Kidney (tissue), 14 donors: Measurements from ENCODE around the gene UQCRHL. TPM values are rescaled to one million over a fixed set of nuclear protein-coding genes. Genes with fewer than 3 reads are reported as not detected.

Source experiments
- DNase-seq, 5 donors: peaks; one replicate each; pipeline ENCODE4 v3.0.0-alpha.2; 2013 to 2020
- FAIRE-seq: peaks from 2 replicates; lab custom pipeline; 2012; peaks lifted over from hg19 to GRCh38; lab: Jason Lieb, UNC
- H3K27ac ChIP-seq, 2 donors: one replicate each; pipeline ENCODE4 v1.7.0; 2013; ENCODE audit warnings: low read depth in 2 of 2, low read length in 2 of 2, inconsistent platforms in 1 of 2
- H3K27me3 ChIP-seq: one replicate; pipeline ENCODE4 v1.7.1; 2013; ENCODE audit warnings: low read length, inconsistent platforms; ENCODE audit not compliant: control insufficient read depth, insufficient read depth
- H3K36me3 ChIP-seq, 3 donors: one replicate each; pipeline versions ENCODE4 v1.7.0 to v1.7.1; 2013; ENCODE audit warnings: low read length in 3 of 3, control low read depth in 1 of 3, inconsistent platforms in 1 of 3; ENCODE audit not compliant: insufficient read depth in 3 of 3, control insufficient read depth in 2 of 3
- H3K4me1 ChIP-seq, 3 donors: one replicate each; pipeline versions ENCODE4 v1.7.0 to v1.7.1; 2013; ENCODE audit warnings: low read length in 3 of 3, inconsistent platforms in 1 of 3, low read depth in 1 of 3; ENCODE audit not compliant: control insufficient read depth in 2 of 3, insufficient read depth in 2 of 3
- H3K4me3 ChIP-seq, 3 donors: one replicate each; pipeline versions ENCODE4 v1.7.0 to v1.8.1; 2013; ENCODE audit warnings: low read length in 3 of 3, control low read depth in 1 of 3, inconsistent platforms in 1 of 3
- H3K9ac ChIP-seq, 3 donors: one replicate each; pipeline versions ENCODE4 v1.7.0 to v1.7.1; 2013; ENCODE audit warnings: low read length in 3 of 3, control low read depth in 1 of 3, inconsistent platforms in 1 of 3
- H3K9me3 ChIP-seq, 3 donors: one replicate each; pipeline versions ENCODE4 v1.7.0 to v1.7.1; 2013; ENCODE audit warnings: low read length in 3 of 3, control low read depth in 1 of 3, inconsistent platforms in 1 of 3; ENCODE audit not compliant: control insufficient read depth in 2 of 3, insufficient read depth in 1 of 3
- intact Hi-C: fragments of 100-400 bp; cut with DNase I; formaldehyde crosslinking; loops from one replicate; pipeline ENCODE4 v1.11.1; 2022
- polyA plus RNA-seq: library from polyadenylated mRNA; stranded (reverse); fragments of 350-450 nt; fragmentation: Illumina TruSeq; extraction: RNeasy Lipid Tissue Mini Kit (QIAGEN cat#74804); gene quantifications from one replicate; pipeline ENCODE4 v1.2.3, GENCODE V29; 2014; ENCODE audit warnings: low read depth, low replicate concordance; ENCODE audit not compliant: insufficient read depth
- total RNA-seq: library from RNA; stranded (reverse); fragmentation: NEBNext Ultra II Directional; extraction: Animal tissue kit (Norgen Biotek cat#: 25700); gene quantifications from one replicate; pipeline ENCODE4 v1.2.1, GENCODE V29; 2021
- TF ChIP-seq, protein P1 (sequence below): IDR thresholded peaks from 3 replicates; pipeline ENCODE4 v1.5.1; 2012; ENCODE audit warnings: mild to moderate bottlenecking, moderate library complexity, borderline replicate concordance; ENCODE audit not compliant: insufficient read depth; ENCODE audit errors: extremely low read depth
- donor health status: control.
- donor health status: control.
- donor health status: control.
- donor health status: control.
- donor health status: control.
- donor health status: DM: yes; HTN: yes; CAD: no.
- donor health status: Normal renal cell carcinoma (clear cell type).

UQCRHL gene
- total and polyA plus RNA-seq, 2 donors from 2014 or later: 0.91 to 11.8 TPM

DNA sequence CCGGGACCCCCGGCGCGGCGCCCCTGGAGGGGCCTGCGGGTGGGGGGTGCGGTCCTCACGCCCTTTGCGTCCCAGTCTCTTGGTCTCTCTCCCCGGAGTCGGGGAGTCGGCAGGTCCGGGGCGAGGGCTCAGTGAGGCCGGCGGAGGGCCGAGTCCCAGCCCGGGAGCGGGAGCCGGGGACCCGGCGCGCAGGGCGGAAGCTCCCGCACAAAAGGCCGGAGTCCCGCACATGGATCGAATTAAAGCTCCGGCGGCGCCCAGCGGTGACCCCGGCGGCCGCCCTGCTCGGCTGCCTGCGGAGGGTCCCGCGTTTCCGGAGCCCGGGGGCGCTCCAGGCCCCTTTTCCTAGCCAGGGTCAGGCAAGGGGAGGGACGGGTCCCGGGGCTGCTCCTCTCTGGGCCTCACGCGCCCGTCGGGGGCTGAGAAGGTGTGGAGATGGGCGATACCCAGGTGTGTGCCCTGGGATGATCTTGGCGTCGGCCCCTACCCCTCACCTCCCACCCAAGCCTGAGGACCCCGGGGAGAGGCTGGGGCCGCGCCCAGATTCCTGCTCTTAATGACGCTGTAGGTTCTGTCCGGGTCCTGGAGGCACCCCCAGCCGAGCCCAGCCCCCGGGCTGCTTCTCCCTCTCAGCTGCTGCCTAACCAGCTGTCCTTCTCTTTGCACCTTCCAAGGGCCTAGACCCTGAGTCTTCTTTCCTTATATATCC lies 48.3 kb downstream of the UQCRHL start:
- peak overlapping the region in 2 of 3 donors; percentile 40 to 55 for H3K9ac ChIP-seq
- peak overlapping the region; percentile 57 to 72 for H3K27ac ChIP-seq
- H3K27me3 ChIP-seq: no peaks in the 10 kb centered on the region
- peaks cover 0 to 6% (median 0%) of the 10 kb centered on the region in 3 donors for H3K4me1 ChIP-seq
- H3K36me3 ChIP-seq: no peaks in the 10 kb centered on the region
- TF ChIP-seq, protein P1, sequence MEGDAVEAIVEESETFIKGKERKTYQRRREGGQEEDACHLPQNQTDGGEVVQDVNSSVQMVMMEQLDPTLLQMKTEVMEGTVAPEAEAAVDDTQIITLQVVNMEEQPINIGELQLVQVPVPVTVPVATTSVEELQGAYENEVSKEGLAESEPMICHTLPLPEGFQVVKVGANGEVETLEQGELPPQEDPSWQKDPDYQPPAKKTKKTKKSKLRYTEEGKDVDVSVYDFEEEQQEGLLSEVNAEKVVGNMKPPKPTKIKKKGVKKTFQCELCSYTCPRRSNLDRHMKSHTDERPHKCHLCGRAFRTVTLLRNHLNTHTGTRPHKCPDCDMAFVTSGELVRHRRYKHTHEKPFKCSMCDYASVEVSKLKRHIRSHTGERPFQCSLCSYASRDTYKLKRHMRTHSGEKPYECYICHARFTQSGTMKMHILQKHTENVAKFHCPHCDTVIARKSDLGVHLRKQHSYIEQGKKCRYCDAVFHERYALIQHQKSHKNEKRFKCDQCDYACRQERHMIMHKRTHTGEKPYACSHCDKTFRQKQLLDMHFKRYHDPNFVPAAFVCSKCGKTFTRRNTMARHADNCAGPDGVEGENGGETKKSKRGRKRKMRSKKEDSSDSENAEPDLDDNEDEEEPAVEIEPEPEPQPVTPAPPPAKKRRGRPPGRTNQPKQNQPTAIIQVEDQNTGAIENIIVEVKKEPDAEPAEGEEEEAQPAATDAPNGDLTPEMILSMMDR: no peak
- peak overlapping the region; percentile 21 to 43 (median 29) for H3K4me3 ChIP-seq
- H3K9me3 ChIP-seq: no peaks in the 10 kb centered on the region
- DNase-seq (peak in 3 of 5 donors; percentile 29 to 66 (median 62)), FAIRE-seq (no peak)
- intact Hi-C loops: no loop called here

DNA sequence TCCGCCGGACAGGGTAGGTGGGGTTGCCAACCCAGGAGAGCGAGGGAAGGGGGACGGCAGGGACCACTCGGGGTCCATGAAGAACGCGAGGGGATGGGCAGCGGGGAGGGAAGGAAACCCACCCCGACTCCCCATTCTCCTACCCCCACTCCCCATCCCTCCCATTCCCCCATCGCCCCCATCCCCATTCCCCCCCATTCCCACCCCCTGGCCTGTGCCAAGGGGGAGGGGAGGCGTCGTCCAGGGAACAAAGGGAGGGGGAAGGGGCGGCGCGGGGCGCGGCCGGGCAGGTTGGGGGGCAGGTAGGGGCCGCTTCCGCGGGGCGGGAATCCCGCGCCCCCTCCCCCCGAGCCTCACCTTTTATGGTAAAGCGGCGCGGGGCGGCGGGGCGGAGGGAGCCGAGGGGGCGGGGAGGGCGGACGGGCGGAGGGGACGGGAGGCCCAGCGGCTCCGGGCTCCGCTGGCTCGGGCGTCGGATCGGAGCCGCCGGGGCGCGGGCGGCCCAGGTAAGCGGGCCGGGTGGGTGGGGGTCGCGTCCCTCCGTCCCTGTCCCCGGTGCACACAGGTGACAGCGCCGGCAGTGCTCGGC lies 49.0 kb downstream of the UQCRHL start, which contains the start of gene FBLIM1:
TSS of gene FBLIM1 (plus strand) at position 453 of the 589 bp plus-strand sequence. CDS start 6,189 bp downstream, outside the sequence.
- Histone ChIP-seq H3K27me3 (no peaks in the 10 kb centered on the region), H3K9me3 (no peaks in the 10 kb centered on the region), H3K4me3 (peak within 1 kb of the TSS; percentile 29 to 62 (median 43)), H3K27ac (peak within 1 kb of the TSS; percentile 57 to 72), H3K9ac (peak within 1 kb of the TSS; percentile 48 to 55 (median 55)), H3K36me3 (no peaks in the 10 kb centered on the region), H3K4me1 (peaks cover 0 to 3% (median 0%) of the 10 kb centered on the region in 3 donors)
- DNase-seq: peak in 4 of 5 donors; percentile 54 to 86 (median 72)
- TF ChIP-seq, protein P1: no peak
- intact Hi-C loops: no loop called here
- no peak for FAIRE-seq

DNA sequence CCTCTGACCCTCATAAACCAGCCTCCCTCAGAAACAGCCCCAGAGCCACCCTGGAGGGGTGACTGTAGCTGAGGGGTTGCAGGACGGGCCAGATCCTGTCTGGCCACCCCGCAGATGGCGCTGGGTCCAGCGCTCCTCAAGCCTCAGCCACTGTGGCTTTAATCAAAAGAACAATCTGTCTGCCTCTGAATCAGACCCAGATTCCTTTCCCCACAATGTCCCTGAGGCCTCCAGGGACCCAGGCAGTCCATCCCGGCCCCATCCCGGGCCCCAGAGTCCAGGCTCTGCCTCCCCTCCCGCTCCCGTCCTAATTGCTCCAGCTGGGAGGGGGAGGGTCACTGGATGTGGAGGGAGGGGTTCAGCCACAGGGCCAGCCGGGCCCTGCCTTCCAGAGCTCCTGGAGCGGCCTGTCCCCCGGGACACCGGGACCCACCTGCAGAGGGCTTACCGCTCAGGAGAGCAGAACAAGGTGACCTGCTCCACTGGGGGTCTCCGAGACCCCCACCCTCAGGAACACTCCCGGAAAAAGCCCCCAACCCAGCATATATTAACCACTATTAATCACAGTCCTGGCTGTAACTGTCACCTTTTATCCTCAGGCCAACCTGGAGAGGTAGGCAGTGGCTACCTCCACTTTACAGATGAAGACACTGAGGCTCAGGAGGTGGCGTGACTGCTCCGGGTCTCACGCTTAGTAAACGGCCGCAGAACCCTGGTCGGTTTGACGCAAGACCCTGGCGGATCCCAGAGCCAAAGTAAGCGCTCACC lies 49.7 kb downstream of the UQCRHL start:
- H3K4me3 ChIP-seq: peak overlapping the region in 2 of 3 donors; percentile 35 to 62
- H3K9me3 ChIP-seq: no peaks in the 10 kb centered on the region
- TF ChIP-seq, protein P1: no peak
- H3K27me3 ChIP-seq: no peaks in the 10 kb centered on the region
- H3K36me3 ChIP-seq: no peaks in the 10 kb centered on the region
- peaks cover 0 to 3% (median 0%) of the 10 kb centered on the region in 3 donors for H3K4me1 ChIP-seq
- peak overlapping the region; percentile 17 to 32 for H3K27ac ChIP-seq
- DNase-seq: peak; percentile 61 to 93 (median 77)
- FAIRE-seq: no peak
- intact Hi-C loops: no loop called here
- H3K9ac ChIP-seq: peak overlapping the region in 2 of 3 donors; percentile 48 to 55

Other genes starting within 250 kb of the UQCRHL start
- 6.2 TPM for gene AGMAT, start 222.6 kb downstream of the UQCRHL start, total RNA-seq
- gene AGMAT, start 222.6 kb downstream of the UQCRHL start, polyA plus RNA-seq: 119 TPM
- gene DDI2, start 190.2 kb downstream of the UQCRHL start, total RNA-seq: 28.3 TPM
- 4.0 TPM for gene DDI2, start 190.2 kb downstream of the UQCRHL start, polyA plus RNA-seq
- 65.7 TPM for gene PLEKHM2, start 123.3 kb downstream of the UQCRHL start, total RNA-seq
- 21.7 TPM for gene PLEKHM2, start 123.3 kb downstream of the UQCRHL start, polyA plus RNA-seq
- gene SLC25A34, start 71.4 kb downstream of the UQCRHL start, total RNA-seq: 1.5 TPM
- gene SLC25A34, start 71.4 kb downstream of the UQCRHL start, polyA plus RNA-seq: 12.2 TPM
- 2.0 TPM for gene TMEM82, start 65.2 kb downstream of the UQCRHL start, total RNA-seq
- 25.4 TPM for gene TMEM82, start 65.2 kb downstream of the UQCRHL start, polyA plus RNA-seq
- 89.3 TPM for gene FBLIM1, start 48.9 kb downstream of the UQCRHL start, total RNA-seq
- gene FBLIM1, start 48.9 kb downstream of the UQCRHL start, polyA plus RNA-seq: 16.6 TPM
- gene SPEN, start 40.1 kb upstream of the UQCRHL start, total RNA-seq: 70.7 TPM
- gene SPEN, start 40.1 kb upstream of the UQCRHL start, polyA plus RNA-seq: 9.4 TPM
- gene ZBTB17, start 168.5 kb upstream of the UQCRHL start, total RNA-seq: 41.5 TPM
- 33.1 TPM for gene ZBTB17, start 168.5 kb upstream of the UQCRHL start, polyA plus RNA-seq
- gene SRARP, start 196.6 kb upstream of the UQCRHL start, total RNA-seq: 0.22 TPM
- 4.0 TPM for gene SRARP, start 196.6 kb upstream of the UQCRHL start, polyA plus RNA-seq
- 29.1 TPM for gene HSPB7, start 210.4 kb upstream of the UQCRHL start, total RNA-seq
- 17.0 TPM for gene HSPB7, start 210.4 kb upstream of the UQCRHL start, polyA plus RNA-seq
- gene CLCNKA, start 214.4 kb upstream of the UQCRHL start, total RNA-seq: 7.8 TPM
- 187 TPM for gene CLCNKA, start 214.4 kb upstream of the UQCRHL start, polyA plus RNA-seq
- gene CLCNKB, start 236.1 kb upstream of the UQCRHL start, total RNA-seq: 60.6 TPM
- 519 TPM for gene CLCNKB, start 236.1 kb upstream of the UQCRHL start, polyA plus RNA-seq